Measurements from ENCODE around the gene SCRG1.
A peak's percentile ranks its signal among the peaks of the same experiment; 100 is the strongest.

SCRG1 gene

GRCh38 chr4:173426064-173426463, 27.1 kb upstream of the SCRG1 start:
- Histone ChIP-seq H3K4me3 (ENCODE audit: low read length) (no peak overlapping the region), H3K9me3 (replicated peaks; ENCODE audit: low read length) (no peaks in the 10 kb centered on the region), H3K27me3 (ENCODE audit: control insufficient read depth, insufficient read depth, low read length) (no peaks in the 10 kb centered on the region), H3K36me3 (ENCODE audit: insufficient read depth, low read length) (no peaks in the 10 kb centered on the region), H3K4me1 (ENCODE audit: control insufficient read depth, insufficient read depth, low read length) (peaks cover 19% of the 10 kb centered on the region), H3K9ac (ENCODE audit: low read depth, low read length) (no peak overlapping the region), H3K4me2 (ENCODE audit: low read length) (no peak overlapping the region)

GRCh38 chr4:173424899-173425805, 26.2 kb upstream of the SCRG1 start:
- Histone ChIP-seq H3K27me3 (ENCODE audit: control insufficient read depth, insufficient read depth, low read length) (no peaks in the 10 kb centered on the region), H3K4me3 (ENCODE audit: low read length) (no peak overlapping the region), H3K9ac (ENCODE audit: low read depth, low read length) (peak overlapping the region; percentile 39), H3K9me3 (replicated peaks; ENCODE audit: low read length) (no peaks in the 10 kb centered on the region), H3K4me1 (ENCODE audit: control insufficient read depth, insufficient read depth, low read length) (peaks cover 19% of the 10 kb centered on the region), H3K4me2 (ENCODE audit: low read length) (peak overlapping the region; percentile 57), H3K36me3 (ENCODE audit: insufficient read depth, low read length) (no peaks in the 10 kb centered on the region)

GRCh38 chr4:173420801-173421200, 21.9 kb upstream of the SCRG1 start:
- Histone ChIP-seq H3K9me3 (replicated peaks; ENCODE audit: low read length) (no peaks in the 10 kb centered on the region), H3K27me3 (ENCODE audit: control insufficient read depth, insufficient read depth, low read length) (no peaks in the 10 kb centered on the region), H3K4me3 (ENCODE audit: low read length) (no peak overlapping the region)

GRCh38 chr4:173420324-173420752, 21.4 kb upstream of the SCRG1 start:
- no peaks in the 10 kb centered on the region for H3K27me3 ChIP-seq (ENCODE audit: control insufficient read depth, insufficient read depth, low read length)
- H3K4me1 ChIP-seq (ENCODE audit: control insufficient read depth, insufficient read depth, low read length): peaks cover 11% of the 10 kb centered on the region
- no peak overlapping the region for H3K4me2 ChIP-seq (ENCODE audit: low read length)
- no peaks in the 10 kb centered on the region for H3K36me3 ChIP-seq (ENCODE audit: insufficient read depth, low read length)
- H3K4me3 ChIP-seq (ENCODE audit: low read length): no peak overlapping the region
- H3K9ac ChIP-seq (ENCODE audit: low read depth, low read length): no peak overlapping the region
- no peaks in the 10 kb centered on the region for H3K9me3 ChIP-seq (replicated peaks; ENCODE audit: low read length)

More at GRCh38 chr4:173420801-173421200, 21.9 kb upstream of the SCRG1 start:
- Histone ChIP-seq H3K36me3 (ENCODE audit: insufficient read depth, low read length) (no peaks in the 10 kb centered on the region), H3K4me2 (ENCODE audit: low read length) (no peak overlapping the region), H3K9ac (ENCODE audit: low read depth, low read length) (no peak overlapping the region), H3K4me1 (ENCODE audit: control insufficient read depth, insufficient read depth, low read length) (peaks cover 15% of the 10 kb centered on the region)

GRCh38 chr4:173418639-173419038, 19.7 kb upstream of the SCRG1 start:
- Histone ChIP-seq H3K9me3 (replicated peaks; ENCODE audit: low read length) (no peaks in the 10 kb centered on the region), H3K4me1 (ENCODE audit: control insufficient read depth, insufficient read depth, low read length) (no peaks in the 10 kb centered on the region), H3K9ac (ENCODE audit: low read depth, low read length) (no peak overlapping the region), H3K4me2 (ENCODE audit: low read length) (no peak overlapping the region), H3K27me3 (ENCODE audit: control insufficient read depth, insufficient read depth, low read length) (no peaks in the 10 kb centered on the region), H3K36me3 (ENCODE audit: insufficient read depth, low read length) (no peaks in the 10 kb centered on the region), H3K4me3 (ENCODE audit: low read length) (no peak overlapping the region)

GRCh38 chr4:173417833-173418232, 18.9 kb upstream of the SCRG1 start:
- Histone ChIP-seq H3K36me3 (ENCODE audit: insufficient read depth, low read length) (no peaks in the 10 kb centered on the region), H3K9me3 (replicated peaks; ENCODE audit: low read length) (no peaks in the 10 kb centered on the region), H3K4me1 (ENCODE audit: control insufficient read depth, insufficient read depth, low read length) (peaks cover 3% of the 10 kb centered on the region), H3K4me2 (ENCODE audit: low read length) (no peak overlapping the region), H3K4me3 (ENCODE audit: low read length) (no peak overlapping the region), H3K27me3 (ENCODE audit: control insufficient read depth, insufficient read depth, low read length) (no peaks in the 10 kb centered on the region), H3K9ac (ENCODE audit: low read depth, low read length) (no peak overlapping the region)

GRCh38 chr4:173415885-173416653, 17.2 kb upstream of the SCRG1 start:
- Histone ChIP-seq H3K27me3 (ENCODE audit: control insufficient read depth, insufficient read depth, low read length) (no peaks in the 10 kb centered on the region), H3K9ac (ENCODE audit: low read depth, low read length) (no peak overlapping the region), H3K9me3 (replicated peaks; ENCODE audit: low read length) (no peaks in the 10 kb centered on the region), H3K4me2 (ENCODE audit: low read length) (no peak overlapping the region), H3K4me1 (ENCODE audit: control insufficient read depth, insufficient read depth, low read length) (peaks cover 6% of the 10 kb centered on the region), H3K4me3 (ENCODE audit: low read length) (no peak overlapping the region), H3K36me3 (ENCODE audit: insufficient read depth, low read length) (no peaks in the 10 kb centered on the region)

- peaks cover 6% of the 10 kb centered on the region for H3K4me1 ChIP-seq (ENCODE audit: control insufficient read depth, insufficient read depth, low read length)
- H3K27me3 ChIP-seq (ENCODE audit: control insufficient read depth, insufficient read depth, low read length): no peaks in the 10 kb centered on the region
- no peak overlapping the region for H3K4me2 ChIP-seq (ENCODE audit: low read length)
- H3K4me3 ChIP-seq (ENCODE audit: low read length): no peak overlapping the region
- no peaks in the 10 kb centered on the region for H3K36me3 ChIP-seq (ENCODE audit: insufficient read depth, low read length)
- H3K9me3 ChIP-seq (replicated peaks; ENCODE audit: low read length): no peaks in the 10 kb centered on the region
- no peak overlapping the region for H3K9ac ChIP-seq (ENCODE audit: low read depth, low read length)
These were observed 16.2 kb upstream of the SCRG1 start for GRCh38 chr4:173415092-173415491.

GRCh38 chr4:173414456-173414855, 15.5 kb upstream of the SCRG1 start:
- no peaks in the 10 kb centered on the region for H3K9me3 ChIP-seq (replicated peaks; ENCODE audit: low read length)
- H3K4me2 ChIP-seq (ENCODE audit: low read length): no peak overlapping the region
- no peak overlapping the region for H3K9ac ChIP-seq (ENCODE audit: low read depth, low read length)
- H3K4me3 ChIP-seq (ENCODE audit: low read length): no peak overlapping the region
- no peaks in the 10 kb centered on the region for H3K27me3 ChIP-seq (ENCODE audit: control insufficient read depth, insufficient read depth, low read length)
- H3K36me3 ChIP-seq (ENCODE audit: insufficient read depth, low read length): no peaks in the 10 kb centered on the region
- peaks cover 6% of the 10 kb centered on the region for H3K4me1 ChIP-seq (ENCODE audit: control insufficient read depth, insufficient read depth, low read length)

- H3K27me3 ChIP-seq (ENCODE audit: control insufficient read depth, insufficient read depth, low read length): no peaks in the 10 kb centered on the region
- no peak overlapping the region for H3K4me3 ChIP-seq (ENCODE audit: low read length)
- H3K9me3 ChIP-seq (replicated peaks; ENCODE audit: low read length): no peaks in the 10 kb centered on the region
- H3K4me1 ChIP-seq (ENCODE audit: control insufficient read depth, insufficient read depth, low read length): peaks cover 6% of the 10 kb centered on the region
- no peaks in the 10 kb centered on the region for H3K36me3 ChIP-seq (ENCODE audit: insufficient read depth, low read length)
- H3K4me2 ChIP-seq (ENCODE audit: low read length): no peak overlapping the region
- no peak overlapping the region for H3K9ac ChIP-seq (ENCODE audit: low read depth, low read length)
These were observed 14.1 kb upstream of the SCRG1 start for GRCh38 chr4:173413036-173413435.

GRCh38 chr4:173411106-173411693, 12.3 kb upstream of the SCRG1 start:
- Histone ChIP-seq H3K9ac (ENCODE audit: low read depth, low read length) (no peak overlapping the region), H3K36me3 (ENCODE audit: insufficient read depth, low read length) (no peaks in the 10 kb centered on the region), H3K27me3 (ENCODE audit: control insufficient read depth, insufficient read depth, low read length) (no peaks in the 10 kb centered on the region), H3K9me3 (replicated peaks; ENCODE audit: low read length) (no peaks in the 10 kb centered on the region), H3K4me1 (ENCODE audit: control insufficient read depth, insufficient read depth, low read length) (peaks cover 6% of the 10 kb centered on the region), H3K4me3 (ENCODE audit: low read length) (no peak overlapping the region), H3K4me2 (ENCODE audit: low read length) (no peak overlapping the region)

Data from skeletal muscle satellite cell (primary cell).